HepG2 (cell line): ENCODE results near the gene NELFCD. TPM values are rescaled to one million over a fixed set of nuclear protein-coding genes. Genes with fewer than 3 reads are reported as not detected.

Source experiments
- ADNP ChIP-seq: sonication (generic); formaldehyde crosslinking; IDR thresholded peaks from 2 replicates; pipeline ENCODE4 v1.4.0; 2020; ENCODE audit warnings: missing genetic modification reagents
- BCL3 ChIP-seq: sonication (generic); formaldehyde crosslinking; IDR thresholded peaks from 2 replicates; pipeline ENCODE4 v1.5.1; 2020; ENCODE audit warnings: mild to moderate bottlenecking, missing genetic modification reagents, moderate library complexity
- CSRNP1 ChIP-seq: sonication (generic); formaldehyde crosslinking; IDR thresholded peaks from 2 replicates; pipeline ENCODE4 v1.8.1; 2023; ENCODE audit warnings: mild to moderate bottlenecking, missing genetic modification reagents
- EZH2 ChIP-seq: conservative IDR thresholded peaks from 2 replicates; pipeline ENCODE4 v1.6.1; 2012; ENCODE audit warnings: mild to moderate bottlenecking, low read depth, low read length, moderate library complexity
- HMGXB4 ChIP-seq, 2 experiments: sonication (generic) in 1 of 2; formaldehyde crosslinking in 1 of 2; IDR thresholded peaks; 2 replicates each; pipeline versions ENCODE4 v1.4.0 to v1.6.1; 2018 to 2020; ENCODE audit warnings: missing genetic modification reagents in 2 of 2, borderline replicate concordance in 1 of 2, low read depth in 1 of 2, mild to moderate bottlenecking in 1 of 2, missing biosample characterization in 1 of 2
- KLF13 ChIP-seq: sonication (generic); formaldehyde crosslinking; IDR thresholded peaks from 2 replicates; pipeline ENCODE4 v1.4.0; 2020; ENCODE audit warnings: mild to moderate bottlenecking, missing genetic modification reagents
- MAX ChIP-seq: IDR thresholded peaks from 2 replicates; pipeline ENCODE4 v1.6.1; 2012; ENCODE audit warnings: inconsistent platforms
- MTF1 ChIP-seq: sonication (generic); formaldehyde crosslinking; IDR thresholded peaks from 2 replicates; pipeline ENCODE4 v1.5.0; 2020; ENCODE audit warnings: missing genetic modification reagents
- RNF219 ChIP-seq: sonication (generic); formaldehyde crosslinking; IDR thresholded peaks from 2 replicates; pipeline ENCODE4 v1.5.0; 2020; ENCODE audit warnings: mild to moderate bottlenecking, missing genetic modification reagents
- XBP1 ChIP-seq: sonication (generic); formaldehyde crosslinking; IDR thresholded peaks from 2 replicates; pipeline ENCODE4 v1.5.0; 2020; ENCODE audit warnings: missing genetic modification reagents
- ZBTB39 ChIP-seq: sonication (generic); formaldehyde crosslinking; IDR thresholded peaks from 2 replicates; pipeline ENCODE4 v1.5.0; 2020; ENCODE audit warnings: missing genetic modification reagents
- ZFP36L2 ChIP-seq: sonication (generic); formaldehyde crosslinking; IDR thresholded peaks from 2 replicates; pipeline ENCODE4 v1.4.0; 2020; ENCODE audit warnings: missing genetic modification reagents
- ZNF138 ChIP-seq: sonication (generic); formaldehyde crosslinking; IDR thresholded peaks from 2 replicates; pipeline ENCODE4 v1.5.0; 2020; ENCODE audit warnings: mild to moderate bottlenecking, low read depth, missing genetic modification reagents
- ZNF569 ChIP-seq: sonication (generic); formaldehyde crosslinking; IDR thresholded peaks from 2 replicates; pipeline ENCODE4 v1.5.0; 2020; ENCODE audit warnings: mild to moderate bottlenecking, missing genetic modification reagents, moderate library complexity, borderline replicate concordance
- ZNF841 ChIP-seq: sonication (generic); formaldehyde crosslinking; IDR thresholded peaks from 2 replicates; pipeline ENCODE4 v1.8.1; 2023; ENCODE audit warnings: missing genetic modification reagents, borderline replicate concordance
- ZXDC ChIP-seq: sonication (generic); formaldehyde crosslinking; IDR thresholded peaks from 2 replicates; pipeline ENCODE4 v1.5.0; 2020; ENCODE audit warnings: mild to moderate bottlenecking, missing genetic modification reagents
- polyA plus RNA-seq, 8 experiments: library from polyadenylated mRNA; depleted of rRNA in 3 of 8; stranded (reverse) in 7 of 8; unstranded in 1 of 8; fragments of >200 nt; fragmentation: Illumina TruSeq in 4 of 8; extraction: Trizol in 4 of 8; gene quantifications; 2 replicates each; pipeline versions ENCODE4 v1.2.1 to v1.2.3, GENCODE V29; 2011 to 2016; ENCODE audit warnings: low read depth in 4 of 8, missing spikeins in 1 of 8, mixed read lengths in 1 of 8; ENCODE audit not compliant: insufficient read depth in 1 of 8
- total RNA-seq, 5 experiments: library from RNA; depleted of rRNA; stranded (reverse); fragments of >200 nt; fragmentation: Illumina TruSeq; extraction: Trizol; gene quantifications; 2 replicates each; pipeline ENCODE4 v1.2.3, GENCODE V29; 2016; ENCODE audit warnings: low read depth in 1 of 5

Gene NELFCD
- total and polyA plus RNA-seq, 2 of the 13 experiments (the other 11 are each of a cell fraction or from before 2014, with no cell fraction given): 159 to 203 TPM

- TF ChIP-seq CSRNP1 (CRISPR knock-in tag): no peak
- TF ChIP-seq ZNF138: no peak
- TF ChIP-seq ADNP (CRISPR knock-in tag): peak; percentile 60; the same call in 1 of the 2 replicates
- TF ChIP-seq ZFP36L2 (CRISPR knock-in tag): no peak
- TF ChIP-seq ZNF841 (CRISPR knock-in tag): no peak
- TF ChIP-seq ZBTB39 (CRISPR knock-in tag): no peak
- no peak for TF ChIP-seq EZH2
- no peak for TF ChIP-seq XBP1
- no peak for TF ChIP-seq HMGXB4 (CRISPR knock-in tag; IDR thresholded peaks at IDR 0.05; ENCODE audit: borderline replicate concordance in 1 of 2, low read depth in 1 of 2)
- peak; percentile 80; the same call in 1 of the 2 replicates for TF ChIP-seq MAX
- peak; percentile 38; the same call in 1 of the 2 replicates for TF ChIP-seq BCL3 (CRISPR knock-in tag)
- TF ChIP-seq MTF1 (CRISPR knock-in tag): no peak
- TF ChIP-seq ZXDC: no peak
- no peak; the same call in 1 of the 2 replicates for TF ChIP-seq KLF13 (CRISPR knock-in tag)
- TF ChIP-seq ZNF569 (CRISPR knock-in tag): no peak
- no peak for TF ChIP-seq RNF219 (CRISPR knock-in tag)
Measured at GRCh38 chr20:59010321-59010994, 29.4 kb downstream of the NELFCD start (continued).
